Measurements from ENCODE around the gene KPNA3. TPM values are rescaled to one million over a fixed set of nuclear protein-coding genes. Genes with fewer than 3 reads are reported as not detected.

The KPNA3 gene
- total and polyA plus RNA-seq, 4 donors = 10.9 to 22.0 (median 16.6) TPM

DNA sequence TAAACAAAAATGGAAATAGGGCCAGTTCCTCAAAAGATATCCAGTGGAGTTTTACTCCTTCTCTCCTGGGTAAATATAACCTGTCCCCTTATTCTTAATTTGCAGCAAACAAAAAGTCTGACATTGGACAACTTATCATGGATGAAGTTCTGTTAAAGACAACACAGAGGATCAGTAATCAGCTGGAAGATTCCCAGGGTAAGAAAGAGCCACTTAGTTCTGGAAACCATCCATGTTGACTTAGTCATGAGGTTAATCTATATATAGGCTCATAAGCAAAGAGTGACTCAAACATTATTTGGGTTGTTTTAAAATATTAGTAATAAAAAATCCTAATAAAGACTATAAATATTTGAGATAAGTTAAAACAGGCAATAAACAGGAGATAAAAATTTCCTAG, 60.7 kb downstream of the KPNA3 start:
- DNase-seq (ENCODE audit: low spot score) = no peak
- no peak overlapping the region for H3K9ac ChIP-seq (ENCODE audit: low read depth in 1 of 2, low read length in 2 of 2)
- peaks cover 0 to 5% (median under 1%) of the 10 kb centered on the region in 4 donors for H3K36me3 ChIP-seq (ENCODE audit: control insufficient read depth in 4 of 4, insufficient read depth in 3 of 4, low read depth in 1 of 4, low read length in 3 of 4)
- peaks cover 0 to 19% (median 6%) of the 10 kb centered on the region in 4 donors for H3K4me1 ChIP-seq (ENCODE audit: control insufficient read depth in 4 of 4, insufficient read depth in 4 of 4, low read length in 3 of 4)
- H3K27ac ChIP-seq (ENCODE audit: low read depth in 1 of 2, low read length in 2 of 2) = no peak overlapping the region
- H3K27me3 ChIP-seq (ENCODE audit: control insufficient read depth in 4 of 4, insufficient read depth in 4 of 4, low read length in 3 of 4) = no peaks in the 10 kb centered on the region
- TF ChIP-seq, protein P1, sequence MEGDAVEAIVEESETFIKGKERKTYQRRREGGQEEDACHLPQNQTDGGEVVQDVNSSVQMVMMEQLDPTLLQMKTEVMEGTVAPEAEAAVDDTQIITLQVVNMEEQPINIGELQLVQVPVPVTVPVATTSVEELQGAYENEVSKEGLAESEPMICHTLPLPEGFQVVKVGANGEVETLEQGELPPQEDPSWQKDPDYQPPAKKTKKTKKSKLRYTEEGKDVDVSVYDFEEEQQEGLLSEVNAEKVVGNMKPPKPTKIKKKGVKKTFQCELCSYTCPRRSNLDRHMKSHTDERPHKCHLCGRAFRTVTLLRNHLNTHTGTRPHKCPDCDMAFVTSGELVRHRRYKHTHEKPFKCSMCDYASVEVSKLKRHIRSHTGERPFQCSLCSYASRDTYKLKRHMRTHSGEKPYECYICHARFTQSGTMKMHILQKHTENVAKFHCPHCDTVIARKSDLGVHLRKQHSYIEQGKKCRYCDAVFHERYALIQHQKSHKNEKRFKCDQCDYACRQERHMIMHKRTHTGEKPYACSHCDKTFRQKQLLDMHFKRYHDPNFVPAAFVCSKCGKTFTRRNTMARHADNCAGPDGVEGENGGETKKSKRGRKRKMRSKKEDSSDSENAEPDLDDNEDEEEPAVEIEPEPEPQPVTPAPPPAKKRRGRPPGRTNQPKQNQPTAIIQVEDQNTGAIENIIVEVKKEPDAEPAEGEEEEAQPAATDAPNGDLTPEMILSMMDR (IDR thresholded peaks at IDR 0.05; ENCODE audit: low read depth, low read length, missing input control) = no peak
- TF ChIP-seq RXRA (IDR thresholded peaks at IDR 0.05) (no peak), EGR1 (IDR thresholded peaks at IDR 0.05; ENCODE audit: low read depth in 2 of 2) (no peak)
- H3K9me3 ChIP-seq (ENCODE audit: control insufficient read depth in 4 of 4, low read length in 3 of 4) = no peaks in the 10 kb centered on the region
- H3K4me3 ChIP-seq (ENCODE audit: low read depth in 1 of 3, low read length in 3 of 3) = no peak overlapping the region

DNA sequence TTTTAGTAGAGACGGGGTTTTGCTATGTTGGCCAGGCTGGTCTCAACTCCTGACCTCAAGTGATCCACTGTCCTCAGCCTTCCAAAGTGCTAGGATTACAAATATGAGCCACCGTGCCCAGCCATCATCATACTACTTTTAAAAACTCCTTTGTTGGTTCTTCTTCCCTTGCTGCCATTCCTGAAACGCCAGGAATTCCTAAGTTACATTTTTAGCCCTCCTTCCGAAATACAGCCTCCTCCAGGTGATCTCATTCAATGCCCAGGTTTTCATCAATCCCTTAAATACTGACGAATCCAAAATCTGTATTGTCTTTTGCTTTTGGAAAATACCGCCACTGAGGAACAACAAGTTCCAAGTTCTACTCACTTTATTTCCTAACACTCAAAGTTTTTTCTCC, 75.9 kb downstream of the KPNA3 start:
- no peak for TF ChIP-seq GABPA (IDR thresholded peaks at IDR 0.05 in 1 of 2, conservative IDR thresholded peaks at IDR 0.05 in 1 of 2)
- TF ChIP-seq RXRA (IDR thresholded peaks at IDR 0.05) = no peak
- TF ChIP-seq TAF1 (conservative IDR thresholded peaks at IDR 0.05) = no peak
- no peak for TF ChIP-seq YY1 (IDR thresholded peaks at IDR 0.05)
- TF ChIP-seq RAD21 (IDR thresholded peaks at IDR 0.05) = no peak
- no peak for TF ChIP-seq HNF4G (IDR thresholded peaks at IDR 0.05)
- TF ChIP-seq FOXA2 (IDR thresholded peaks at IDR 0.05) = no peak
- no peak for TF ChIP-seq SP1 (IDR thresholded peaks at IDR 0.05)
- TF ChIP-seq, protein P2, sequence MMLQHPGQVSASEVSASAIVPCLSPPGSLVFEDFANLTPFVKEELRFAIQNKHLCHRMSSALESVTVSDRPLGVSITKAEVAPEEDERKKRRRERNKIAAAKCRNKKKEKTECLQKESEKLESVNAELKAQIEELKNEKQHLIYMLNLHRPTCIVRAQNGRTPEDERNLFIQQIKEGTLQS (IDR thresholded peaks at IDR 0.05) = no peak
- TF ChIP-seq, protein P1 (IDR thresholded peaks at IDR 0.05; ENCODE audit: low read depth, low read length, missing input control) = no peak
- no peak for TF ChIP-seq HNF4A (conservative IDR thresholded peaks at IDR 0.05)
- TF ChIP-seq, protein P3, sequence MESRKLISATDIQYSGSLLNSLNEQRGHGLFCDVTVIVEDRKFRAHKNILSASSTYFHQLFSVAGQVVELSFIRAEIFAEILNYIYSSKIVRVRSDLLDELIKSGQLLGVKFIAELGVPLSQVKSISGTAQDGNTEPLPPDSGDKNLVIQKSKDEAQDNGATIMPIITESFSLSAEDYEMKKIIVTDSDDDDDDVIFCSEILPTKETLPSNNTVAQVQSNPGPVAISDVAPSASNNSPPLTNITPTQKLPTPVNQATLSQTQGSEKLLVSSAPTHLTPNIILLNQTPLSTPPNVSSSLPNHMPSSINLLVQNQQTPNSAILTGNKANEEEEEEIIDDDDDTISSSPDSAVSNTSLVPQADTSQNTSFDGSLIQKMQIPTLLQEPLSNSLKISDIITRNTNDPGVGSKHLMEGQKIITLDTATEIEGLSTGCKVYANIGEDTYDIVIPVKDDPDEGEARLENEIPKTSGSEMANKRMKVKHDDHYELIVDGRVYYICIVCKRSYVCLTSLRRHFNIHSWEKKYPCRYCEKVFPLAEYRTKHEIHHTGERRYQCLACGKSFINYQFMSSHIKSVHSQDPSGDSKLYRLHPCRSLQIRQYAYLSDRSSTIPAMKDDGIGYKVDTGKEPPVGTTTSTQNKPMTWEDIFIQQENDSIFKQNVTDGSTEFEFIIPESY (IDR thresholded peaks at IDR 0.05) = no peak
- TF ChIP-seq, protein P4, sequence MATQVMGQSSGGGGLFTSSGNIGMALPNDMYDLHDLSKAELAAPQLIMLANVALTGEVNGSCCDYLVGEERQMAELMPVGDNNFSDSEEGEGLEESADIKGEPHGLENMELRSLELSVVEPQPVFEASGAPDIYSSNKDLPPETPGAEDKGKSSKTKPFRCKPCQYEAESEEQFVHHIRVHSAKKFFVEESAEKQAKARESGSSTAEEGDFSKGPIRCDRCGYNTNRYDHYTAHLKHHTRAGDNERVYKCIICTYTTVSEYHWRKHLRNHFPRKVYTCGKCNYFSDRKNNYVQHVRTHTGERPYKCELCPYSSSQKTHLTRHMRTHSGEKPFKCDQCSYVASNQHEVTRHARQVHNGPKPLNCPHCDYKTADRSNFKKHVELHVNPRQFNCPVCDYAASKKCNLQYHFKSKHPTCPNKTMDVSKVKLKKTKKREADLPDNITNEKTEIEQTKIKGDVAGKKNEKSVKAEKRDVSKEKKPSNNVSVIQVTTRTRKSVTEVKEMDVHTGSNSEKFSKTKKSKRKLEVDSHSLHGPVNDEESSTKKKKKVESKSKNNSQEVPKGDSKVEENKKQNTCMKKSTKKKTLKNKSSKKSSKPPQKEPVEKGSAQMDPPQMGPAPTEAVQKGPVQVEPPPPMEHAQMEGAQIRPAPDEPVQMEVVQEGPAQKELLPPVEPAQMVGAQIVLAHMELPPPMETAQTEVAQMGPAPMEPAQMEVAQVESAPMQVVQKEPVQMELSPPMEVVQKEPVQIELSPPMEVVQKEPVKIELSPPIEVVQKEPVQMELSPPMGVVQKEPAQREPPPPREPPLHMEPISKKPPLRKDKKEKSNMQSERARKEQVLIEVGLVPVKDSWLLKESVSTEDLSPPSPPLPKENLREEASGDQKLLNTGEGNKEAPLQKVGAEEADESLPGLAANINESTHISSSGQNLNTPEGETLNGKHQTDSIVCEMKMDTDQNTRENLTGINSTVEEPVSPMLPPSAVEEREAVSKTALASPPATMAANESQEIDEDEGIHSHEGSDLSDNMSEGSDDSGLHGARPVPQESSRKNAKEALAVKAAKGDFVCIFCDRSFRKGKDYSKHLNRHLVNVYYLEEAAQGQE (IDR thresholded peaks at IDR 0.05) = no peak
- no peak for TF ChIP-seq JUND (IDR thresholded peaks at IDR 0.05)
- no peak for TF ChIP-seq EGR1 (IDR thresholded peaks at IDR 0.05; ENCODE audit: low read depth in 2 of 2)
- WGBS = 98% methylated on average over 6 of the region's 6 CpGs
- no peaks in the 10 kb centered on the region for H3K27me3 ChIP-seq (ENCODE audit: control insufficient read depth in 4 of 4, insufficient read depth in 4 of 4, low read length in 3 of 4)
- H3K4me1 ChIP-seq (ENCODE audit: control insufficient read depth in 4 of 4, insufficient read depth in 4 of 4, low read length in 3 of 4) = no peaks in the 10 kb centered on the region
- peaks cover 3 to 24% (median 18%) of the 10 kb centered on the region in 4 donors for H3K36me3 ChIP-seq (ENCODE audit: control insufficient read depth in 4 of 4, insufficient read depth in 3 of 4, low read depth in 1 of 4, low read length in 3 of 4)
- H3K9me3 ChIP-seq (ENCODE audit: control insufficient read depth in 4 of 4, low read length in 3 of 4) = peaks cover 0 to 5% (median 0%) of the 10 kb centered on the region in 4 donors
- DNase-seq (ENCODE audit: low spot score) = no peak
- H3K4me3 ChIP-seq (ENCODE audit: low read depth in 1 of 3, low read length in 3 of 3) = no peak overlapping the region
- H3K27ac ChIP-seq (ENCODE audit: low read depth in 1 of 2, low read length in 2 of 2) = no peak overlapping the region
- no peak overlapping the region for H3K9ac ChIP-seq (ENCODE audit: low read depth in 1 of 2, low read length in 2 of 2)

Data from liver (tissue), 9 donors.